H9 (cell line): ENCODE data around the gene ZNF383. TPM values are rescaled to one million over a fixed set of nuclear protein-coding genes. Genes with fewer than 3 reads are reported as not detected.

ENCODE experiments used
- DNase-seq: peaks from one replicate; pipeline ENCODE4 v3.0.0-alpha.2; 2017
- H2AFZ ChIP-seq: one replicate; pipeline ENCODE4 v1.6.1; 2013; ENCODE audit warnings: mild to moderate bottlenecking, low read length, control low read depth, moderate library complexity
- H2AK5ac ChIP-seq: 2 replicates; pipeline ENCODE4 v1.6.1; 2013; ENCODE audit warnings: low read length, control low read depth, mixed read lengths; ENCODE audit not compliant: insufficient read length
- H2BK120ac ChIP-seq: one replicate; pipeline ENCODE4 v1.6.1; 2013; ENCODE audit warnings: low read depth, mild to moderate bottlenecking, low read length, control low read depth, inconsistent platforms; ENCODE audit not compliant: poor library complexity, severe bottlenecking
- H2BK12ac ChIP-seq: 2 replicates; pipeline ENCODE4 v1.6.1; 2013; ENCODE audit warnings: low read length, control low read depth, mixed read lengths, low read depth; ENCODE audit not compliant: insufficient read length
- H2BK15ac ChIP-seq: 2 replicates; pipeline ENCODE4 v1.6.1; 2013; ENCODE audit warnings: low read depth, low read length, control low read depth
- H2BK20ac ChIP-seq: one replicate; pipeline ENCODE4 v1.6.1; 2013; ENCODE audit warnings: low read depth, mild to moderate bottlenecking, low read length, control low read depth, inconsistent platforms; ENCODE audit not compliant: poor library complexity, severe bottlenecking
- H2BK5ac ChIP-seq: 2 replicates; pipeline ENCODE4 v1.6.1; 2013; ENCODE audit warnings: low read length, control low read depth, mixed read lengths; ENCODE audit not compliant: insufficient read length
- H3K14ac ChIP-seq: 2 replicates; pipeline ENCODE4 v1.6.1; 2013; ENCODE audit warnings: low read length, control low read depth; ENCODE audit not compliant: insufficient read depth
- H3K18ac ChIP-seq: 2 replicates; pipeline ENCODE4 v1.6.1; 2013; ENCODE audit warnings: low read depth, mild to moderate bottlenecking, mixed read lengths, low read length, control low read depth; ENCODE audit not compliant: insufficient read length
- H3K23ac ChIP-seq: 2 replicates; pipeline ENCODE4 v1.6.1; 2013; ENCODE audit warnings: low read length, control low read depth, mixed read lengths, low read depth; ENCODE audit not compliant: insufficient read length
- H3K23me2 ChIP-seq: 2 replicates; pipeline ENCODE4 v1.6.1; 2013; ENCODE audit warnings: low read depth, mild to moderate bottlenecking, mixed read lengths, low read length, control low read depth; ENCODE audit not compliant: insufficient read length, poor library complexity, severe bottlenecking
- H3K27ac ChIP-seq: 2 replicates; pipeline ENCODE4 v1.5.1; 2013; ENCODE audit warnings: low read length, control low read depth, mixed read lengths, low read depth; ENCODE audit not compliant: insufficient read length
- H3K27me3 ChIP-seq: 2 replicates; pipeline ENCODE4 v1.6.1; 2013; ENCODE audit warnings: low read length, control low read depth, inconsistent platforms; ENCODE audit not compliant: insufficient read depth
- H3K4ac ChIP-seq: 2 replicates; pipeline ENCODE4 v1.6.1; 2013; ENCODE audit warnings: low read depth, mild to moderate bottlenecking, control low read depth, inconsistent platforms, low read length, moderate library complexity
- H3K4me1 ChIP-seq: 2 replicates; pipeline ENCODE4 v1.6.1; 2013; ENCODE audit warnings: low read length, control low read depth, inconsistent platforms; ENCODE audit not compliant: insufficient read depth
- H3K4me2 ChIP-seq: 2 replicates; pipeline ENCODE4 v1.6.1; 2013; ENCODE audit warnings: low read length, control low read depth, mixed read lengths; ENCODE audit not compliant: insufficient read length, insufficient read depth
- H3K56ac ChIP-seq: 2 replicates; pipeline ENCODE4 v1.6.1; 2013; ENCODE audit warnings: low read depth, mild to moderate bottlenecking, mixed read lengths, low read length, control low read depth; ENCODE audit not compliant: insufficient read length
- H3K79me1 ChIP-seq: 2 replicates; pipeline ENCODE4 v1.6.1; 2013; ENCODE audit warnings: low read depth, mild to moderate bottlenecking, moderate library complexity, low read length, control low read depth, inconsistent platforms; ENCODE audit not compliant: insufficient read depth, poor library complexity, severe bottlenecking
- H3K79me2 ChIP-seq: 2 replicates; pipeline ENCODE4 v1.6.1; 2013; ENCODE audit warnings: low read length, control low read depth, inconsistent platforms; ENCODE audit not compliant: insufficient read depth
- H3K9ac ChIP-seq: 2 replicates; pipeline ENCODE4 v1.6.1; 2013; ENCODE audit warnings: low read length, control low read depth, mixed read lengths; ENCODE audit not compliant: insufficient read length; ENCODE audit errors: extremely low read depth
- H3K9me3 ChIP-seq: one replicate; pipeline ENCODE4 v1.6.1; 2013; ENCODE audit warnings: low read depth, low read length, inconsistent platforms; ENCODE audit not compliant: control insufficient read depth
- H3T11ph ChIP-seq: one replicate; pipeline ENCODE4 v1.6.1; 2013; ENCODE audit warnings: mild to moderate bottlenecking, low read length, control low read depth, inconsistent platforms
- H4K20me1 ChIP-seq: one replicate; pipeline ENCODE4 v1.6.1; 2013; ENCODE audit not compliant: control insufficient read depth, insufficient read length, insufficient read depth
- H4K5ac ChIP-seq: 2 replicates; pipeline ENCODE4 v1.6.1; 2013; ENCODE audit warnings: low read depth, mild to moderate bottlenecking, mixed read lengths, low read length, control low read depth; ENCODE audit not compliant: insufficient read length
- H4K8ac ChIP-seq: replicated peaks from 2 replicates; pipeline ENCODE4 v1.6.1; 2013; ENCODE audit warnings: low read length, control low read depth, mixed read lengths, low read depth; ENCODE audit not compliant: insufficient read length
- H4K91ac ChIP-seq: 2 replicates; pipeline ENCODE4 v1.6.1; 2013; ENCODE audit warnings: low read depth, mild to moderate bottlenecking, moderate library complexity, mixed read lengths, low read length, control low read depth; ENCODE audit not compliant: insufficient read length
- H3K27ac Mint-ChIP-seq, 3 experiments: 2 replicates in 2 of 3; 3 replicates in 1 of 3; pipeline ENCODE4 v1.8.0; 2020 to 2021; ENCODE audit warnings: mixed read lengths in 3 of 3, mild to moderate bottlenecking in 1 of 3, moderate library complexity in 1 of 3
- H3K27me3 Mint-ChIP-seq: 2 replicates; pipeline ENCODE4 v1.8.0; 2021; ENCODE audit warnings: low read depth, mild to moderate bottlenecking, moderate library complexity, mixed read lengths
- H3K36me3 Mint-ChIP-seq, 3 experiments: 2 replicates in 2 of 3; 3 replicates in 1 of 3; pipeline ENCODE4 v1.8.0; 2020 to 2021; ENCODE audit warnings: low read depth in 3 of 3, mixed read lengths in 3 of 3; ENCODE audit not compliant: insufficient read depth in 1 of 3
- H3K4me1 Mint-ChIP-seq, 2 experiments: 2 replicates each; pipeline ENCODE4 v1.8.0; 2020; ENCODE audit warnings: mixed read lengths in 2 of 2
- H3K4me3 Mint-ChIP-seq, 2 experiments: 2 replicates in 1 of 2; 3 replicates in 1 of 2; pipeline ENCODE4 v1.8.0; 2020 to 2021; ENCODE audit warnings: mild to moderate bottlenecking in 2 of 2, mixed read lengths in 2 of 2, moderate library complexity in 1 of 2
- H3K9me3 Mint-ChIP-seq, 2 experiments: 2 replicates in 1 of 2; 3 replicates in 1 of 2; pipeline ENCODE4 v1.8.0; 2020; ENCODE audit warnings: mild to moderate bottlenecking in 2 of 2, mixed read lengths in 2 of 2, moderate library complexity in 1 of 2
- CTCF ChIP-seq: fragments of 200-600 bp; sonication (generic); conservative IDR thresholded peaks from 3 replicates; pipeline ENCODE4 v1.8.0; 2021; ENCODE audit warnings: antibody characterized with exemption, mild to moderate bottlenecking
- WGBS: extraction: QIAGEN DNeasy Blood & Tissue Kit; methylation state at CpG from one replicate; pipeline ENCODE4 v1.1.7; 2013; ENCODE audit warnings: missing lambda C conversion rate, low lambda C conversion rate, mixed read lengths; ENCODE audit not compliant: insufficient read length; ENCODE audit errors: extremely low coverage; 5-methylcytosine and 5-hydroxymethylcytosine counted together
- total RNA-seq: library from RNA; stranded (reverse); gene quantifications from 2 replicates; pipeline ENCODE4 v1.2.1, GENCODE V29; 2021

The ZNF383 gene
- total RNA-seq, 1 experiment from 2014 or later: 5.7 TPM

- WGBS: no CpG with 5 or more reads among the region's 6 CpGs
Observed at GRCh38 chr19:37218592-37218935, 550 bp downstream of the ZNF383 start.

More at GRCh38 chr19:37218592-37218935, 550 bp downstream of the ZNF383 start:
- Histone ChIP-seq H3K4ac (no peak overlapping the region), H4K20me1 (no peaks in the 10 kb centered on the region), H3K9me3 (no peaks in the 10 kb centered on the region), H3K23me2 (peaks cover 8% of the 10 kb centered on the region), H4K8ac (no peak overlapping the region), H3K56ac (no peak overlapping the region), H3K23ac (no peak overlapping the region), H2BK5ac (no peak overlapping the region), H4K91ac (no peak overlapping the region), H3K79me1 (no peaks in the 10 kb centered on the region), H2BK120ac (no peak overlapping the region), H2AK5ac (no peak overlapping the region), H2BK20ac (no peak overlapping the region), H2BK15ac (no peak overlapping the region), H3K18ac (no peak overlapping the region), H3K27me3 (no peaks in the 10 kb centered on the region), H4K5ac (no peak overlapping the region), H3K14ac (peak overlapping the region; percentile 3; the same call in 1 of the 2 replicates), H2BK12ac (no peak overlapping the region), H3K4me2 (peak overlapping the region; percentile 93), H3K79me2 (peaks cover 1% of the 10 kb centered on the region; the same call in 1 of the 2 replicates), H3T11ph (no peak overlapping the region), H2AFZ (no peak overlapping the region), H3K27ac (no peak overlapping the region), H3K9ac (peak overlapping the region; percentile 83), H3K4me1 (no peaks in the 10 kb centered on the region)
- no peak for TF ChIP-seq CTCF
- Mint-ChIP-seq H3K9me3 (peaks cover 8 to 33% of the 10 kb centered on the region in 2 experiments), H3K27ac (peak overlapping the region; percentile 8 to 100 (median 99); a peak in 6 of 7 replicates), H3K4me3 (peak overlapping the region; percentile 84 to 97), H3K4me1 (peaks cover 6 to 9% of the 10 kb centered on the region in 2 experiments), H3K36me3 (peaks cover 4 to 37% (median 23%) of the 10 kb centered on the region in 3 experiments), H3K27me3 (no peaks in the 10 kb centered on the region; the same call in 1 of the 2 replicates)
- no peak for DNase-seq
